ENCODE measurements around the gene KCNS3. TPM values are rescaled to one million over a fixed set of nuclear protein-coding genes. Genes with fewer than 3 reads are reported as not detected.

Gene KCNS3
- total and polyA plus RNA-seq, 2 of the 4 experiments (the other 2 are of a cell fraction), result 2.9 to 4.3 TPM

DNA sequence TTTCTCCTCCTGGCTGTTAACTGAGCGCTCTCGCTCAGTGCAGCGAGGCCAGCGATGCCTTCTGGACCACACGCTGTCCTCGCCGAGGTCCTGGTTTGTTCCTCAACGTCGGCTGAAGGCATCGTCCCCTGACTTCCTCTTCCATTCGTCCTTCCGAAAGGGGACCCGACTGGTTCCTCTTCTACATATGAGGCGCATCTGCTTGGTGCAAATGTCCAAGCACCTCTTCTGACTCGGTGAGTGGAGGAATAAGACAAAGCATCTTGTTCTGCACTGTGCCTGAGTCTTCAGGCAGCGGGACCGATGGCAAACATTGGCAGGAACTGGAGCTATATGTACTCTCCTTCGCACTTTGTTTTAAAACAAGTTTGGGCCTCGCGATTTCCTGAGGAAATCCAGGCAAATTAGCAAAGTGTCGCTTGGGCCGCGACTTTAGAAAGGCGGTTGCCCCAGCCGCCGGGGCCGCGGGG, 621 bp upstream of the KCNS3 start:
- Histone ChIP-seq H3K14ac (replicated peaks; ENCODE audit: low read depth, low read length) (no peak overlapping the region), H3K56ac (ENCODE audit: extremely low read depth, insufficient read depth, low read length) (no peak overlapping the region), H2BK20ac (ENCODE audit: low read depth, low read length) (no peak overlapping the region), H2BK120ac (ENCODE audit: low read depth, low read length) (no peak overlapping the region), H3K27me3 (ENCODE audit: control insufficient read depth, insufficient read depth, low read length) (peaks cover 40% of the 10 kb centered on the region), H2AK9ac (replicated peaks; ENCODE audit: low read depth, low read length, poor library complexity) (no peak overlapping the region), H2AFZ (replicated peaks; ENCODE audit: low read length, poor library complexity) (peak overlapping the region; percentile 89), H4K91ac (ENCODE audit: insufficient read depth, low read depth, low read length) (no peak overlapping the region), H3K27ac (ENCODE audit: insufficient read depth, low read length) (no peak overlapping the region), H3K4me2 (ENCODE audit: low read depth, low read length) (peak overlapping the region; percentile 59), H3K23ac (ENCODE audit: low read depth, low read length) (peak overlapping the region; percentile 57; the same call in 1 of the 2 replicates), H2BK5ac (ENCODE audit: low read depth, low read length, poor library complexity, severe bottlenecking) (no peak overlapping the region), H3K36me3 (ENCODE audit: control insufficient read depth, insufficient read depth, low read length) (no peaks in the 10 kb centered on the region), H3K4me3 (ENCODE audit: insufficient read depth, low read depth, low read length) (peak overlapping the region; percentile 83), H3K9ac (ENCODE audit: low read depth, low read length) (no peak overlapping the region), H2BK15ac (ENCODE audit: low read depth, low read length) (no peak overlapping the region), H3K4me1 (ENCODE audit: control insufficient read depth, insufficient read depth, low read length) (no peaks in the 10 kb centered on the region), H4K8ac (ENCODE audit: low read depth in 2 of 2, low read length in 2 of 2) (no peak overlapping the region), H2AK5ac (ENCODE audit: low read depth, low read length) (no peak overlapping the region), H4K5ac (ENCODE audit: low read depth, low read length) (no peak overlapping the region), H4K20me1 (ENCODE audit: insufficient read depth, low read length) (no peaks in the 10 kb centered on the region), H3K9me1 (ENCODE audit: insufficient read depth, low read length) (peaks cover 6% of the 10 kb centered on the region; the same call in 1 of the 2 replicates), H3K79me1 (ENCODE audit: low read depth in 1 of 2, low read length in 2 of 2) (peaks cover 0 to 5% of the 10 kb centered on the region in 2 experiments; a peak in 1 of 4 replicates), H3K9me3 (ENCODE audit: control insufficient read depth, insufficient read depth, low read length) (no peaks in the 10 kb centered on the region), H3K4ac (ENCODE audit: low read depth, low read length) (no peak overlapping the region), H3K18ac (ENCODE audit: low read depth, low read length) (no peak overlapping the region)
- 7% methylated on average over 8 of the region's 28 CpGs; no CpG with 5 or more reads in 1 of the 2 experiments for WGBS, 2 experiments (ENCODE audit: extremely low coverage in 2 of 2, insufficient read length in 1 of 2)
- in situ Hi-C loops (cut with MboI; ENCODE audit: low sequenced_read_pairs), result no loop called here
- CTCF ChIA-PET, result no interaction called here
- TF ChIP-seq RAD21 (IDR thresholded peaks at IDR 0.05; ENCODE audit: low read length), result no peak
- TF ChIP-seq, protein P1, sequence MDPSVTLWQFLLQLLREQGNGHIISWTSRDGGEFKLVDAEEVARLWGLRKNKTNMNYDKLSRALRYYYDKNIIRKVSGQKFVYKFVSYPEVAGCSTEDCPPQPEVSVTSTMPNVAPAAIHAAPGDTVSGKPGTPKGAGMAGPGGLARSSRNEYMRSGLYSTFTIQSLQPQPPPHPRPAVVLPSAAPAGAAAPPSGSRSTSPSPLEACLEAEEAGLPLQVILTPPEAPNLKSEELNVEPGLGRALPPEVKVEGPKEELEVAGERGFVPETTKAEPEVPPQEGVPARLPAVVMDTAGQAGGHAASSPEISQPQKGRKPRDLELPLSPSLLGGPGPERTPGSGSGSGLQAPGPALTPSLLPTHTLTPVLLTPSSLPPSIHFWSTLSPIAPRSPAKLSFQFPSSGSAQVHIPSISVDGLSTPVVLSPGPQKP (IDR thresholded peaks at IDR 0.05; ENCODE audit: borderline replicate concordance, low read depth, low read length), result no peak
- no peak for TF ChIP-seq MXI1 (IDR thresholded peaks at IDR 0.05; ENCODE audit: borderline replicate concordance, low read depth, low read length)
- no peak for TF ChIP-seq FOS (IDR thresholded peaks at IDR 0.05; ENCODE audit: low read depth, low read length)
- TF ChIP-seq MAFK (IDR thresholded peaks at IDR 0.05; ENCODE audit: low read depth, low read length), result no peak
- no peak for TF ChIP-seq BHLHE40 (IDR thresholded peaks at IDR 0.05; ENCODE audit: low read depth, low read length)
- TF ChIP-seq, protein P2, sequence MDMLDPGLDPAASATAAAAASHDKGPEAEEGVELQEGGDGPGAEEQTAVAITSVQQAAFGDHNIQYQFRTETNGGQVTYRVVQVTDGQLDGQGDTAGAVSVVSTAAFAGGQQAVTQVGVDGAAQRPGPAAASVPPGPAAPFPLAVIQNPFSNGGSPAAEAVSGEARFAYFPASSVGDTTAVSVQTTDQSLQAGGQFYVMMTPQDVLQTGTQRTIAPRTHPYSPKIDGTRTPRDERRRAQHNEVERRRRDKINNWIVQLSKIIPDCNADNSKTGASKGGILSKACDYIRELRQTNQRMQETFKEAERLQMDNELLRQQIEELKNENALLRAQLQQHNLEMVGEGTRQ (IDR thresholded peaks at IDR 0.05; ENCODE audit: low read depth, low read length), result no peak
- TF ChIP-seq NFE2L2 (IDR thresholded peaks at IDR 0.05; ENCODE audit: low read depth, low read length), result no peak
- TF ChIP-seq POLR2A (IDR thresholded peaks at IDR 0.05; ENCODE audit: low read depth, low read length), result no peak
- no peak for TF ChIP-seq MAZ (IDR thresholded peaks at IDR 0.05; ENCODE audit: borderline replicate concordance, low read depth, low read length)
- no peak for TF ChIP-seq RCOR1 (IDR thresholded peaks at IDR 0.05; ENCODE audit: insufficient replicate concordance, low read length)
- dilution Hi-C loops (cut with HindIII; ENCODE audit: low sequenced_read_pairs, unreplicated experiment), result no loop called here
- ATAC-seq (ENCODE audit: low read depth) (no peak), DNase-seq (no peak)
- intact Hi-C loops (cut with micrococcal nuclease), result loop anchor here (1.0 to 5.0 kb wide), 2 partner anchors 99 to 500 kb away; no protein-coding TSS in a partner anchor
- BruUV-seq (replicated peaks), result no TSS peak
- POLR2A ChIA-PET (ENCODE audit: unreplicated experiment), result no interaction called here

Data from IMR-90 (cell line).